GM18951 (cell line): ENCODE measurements around the gene SLC5A2.

Experiments used
- POLR2A ChIP-seq: IDR thresholded peaks from 4 replicates; pipeline ENCODE4 v1.6.1; 2011; ENCODE audit warnings: mild to moderate bottlenecking; ENCODE audit not compliant: insufficient read length, insufficient read depth; ENCODE audit errors: extremely low read depth
- in situ Hi-C: fragments of 300-500 bp; cut with MboI; formaldehyde crosslinking; loops from one replicate; pipeline ENCODE4 v1.12.0; 2022; ENCODE audit warnings: low sequenced_read_pairs, mixed read lengths, inconsistent platforms; ENCODE audit not compliant: unreplicated experiment

Gene SLC5A2

GRCh38 chr16:31483081-31483480, at the start of gene SLC5A2:
Gene SLC5A2 (plus strand): TSS chr16:31483123. CDS start chr16:31483137, 14 bp downstream.
- in situ Hi-C loops: no loop called here
- TF ChIP-seq POLR2A: no peak

DNA sequence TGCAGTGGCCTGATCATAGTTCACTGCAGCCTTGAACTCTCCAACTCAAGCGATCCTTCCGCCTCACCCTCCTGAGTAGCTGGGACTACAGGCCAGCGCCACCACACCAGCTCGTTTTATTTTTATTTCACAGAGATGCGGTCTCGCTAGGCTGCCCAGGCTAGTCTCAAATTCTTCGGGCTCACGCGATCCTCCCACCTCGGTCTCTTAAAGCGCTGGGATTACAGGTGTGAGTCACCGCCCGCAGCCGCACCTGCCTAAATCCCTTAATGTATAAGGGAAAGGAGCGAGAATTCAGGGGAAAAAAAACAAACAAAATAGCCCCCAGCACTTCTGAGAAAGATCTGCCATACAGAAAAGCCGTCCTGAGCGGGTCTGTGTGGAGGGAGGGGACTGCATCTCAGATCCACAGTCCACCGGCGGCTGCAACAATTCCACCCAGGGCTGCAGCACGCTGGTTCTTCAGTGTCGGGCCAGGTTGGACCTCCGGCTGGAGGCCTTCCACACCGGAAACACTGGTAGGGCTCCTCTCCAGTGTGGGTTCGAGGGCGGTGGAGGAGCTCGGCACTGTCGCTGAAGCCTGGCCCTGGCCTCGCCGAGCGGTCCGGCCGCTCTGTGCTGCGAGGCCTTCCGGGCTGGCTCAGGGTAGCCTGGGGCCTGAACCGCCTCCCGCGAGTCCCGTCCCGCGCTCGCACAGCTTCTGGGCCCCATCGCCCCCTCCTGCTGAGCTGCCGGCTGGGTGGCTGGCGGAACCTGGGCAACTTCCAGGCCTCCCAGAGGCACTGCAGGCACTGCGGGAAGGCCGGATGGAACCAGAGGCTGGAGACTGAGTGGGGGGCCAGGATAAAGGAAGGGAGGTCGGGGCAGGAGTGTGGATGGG, 47.3 kb upstream of the SLC5A2 start:
- TF ChIP-seq POLR2A: no peak
- in situ Hi-C loops: loop anchor here (25.0 kb wide), 1 partner anchor 448 kb away; the partner anchor contains the start of gene HSD3B7

DNA sequence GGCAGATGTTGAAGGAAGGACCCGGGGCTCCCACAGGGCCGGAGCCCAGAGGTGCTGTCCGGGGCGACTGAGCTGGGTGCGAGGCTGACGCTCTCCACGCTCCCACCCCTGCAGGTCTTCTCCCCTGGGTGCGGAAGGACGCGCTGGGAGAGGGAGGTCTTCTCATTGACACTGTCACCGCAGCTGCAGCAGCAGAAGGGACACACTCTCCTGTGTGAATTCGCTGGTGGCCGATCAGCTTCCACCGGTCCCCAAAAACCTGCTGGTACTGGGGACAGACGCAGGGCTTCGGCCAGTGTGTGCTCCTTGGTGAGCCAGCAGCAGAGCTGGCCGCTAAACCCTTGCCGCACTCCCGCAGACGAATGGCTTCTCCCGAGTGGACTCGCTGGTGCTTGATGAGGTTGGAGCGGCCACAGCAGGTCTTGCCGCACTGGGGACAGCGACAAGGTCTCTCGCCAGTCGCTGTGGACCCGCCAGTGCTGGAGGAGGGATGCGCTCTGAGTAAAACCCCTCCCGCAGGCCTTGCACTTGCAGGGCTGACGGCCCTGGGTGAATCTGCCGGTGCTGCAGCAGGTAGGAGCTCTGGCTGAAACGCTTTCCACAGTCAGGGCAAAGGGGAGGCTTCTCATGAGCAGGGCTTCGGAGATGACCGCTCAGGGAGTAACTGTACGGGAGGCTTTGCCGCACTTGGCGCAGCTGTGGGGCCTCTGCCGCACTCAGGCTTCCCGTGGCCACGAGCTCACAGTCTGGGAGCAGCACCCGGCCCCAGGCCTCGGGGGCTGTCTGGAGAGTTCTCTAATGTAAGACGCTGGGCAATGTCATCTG, 46.5 kb upstream of the SLC5A2 start:
- in situ Hi-C loops: loop anchor here (25.0 kb wide), 1 partner anchor 449 kb away; the partner anchor contains the start of gene HSD3B7
- TF ChIP-seq POLR2A: no peak

DNA sequence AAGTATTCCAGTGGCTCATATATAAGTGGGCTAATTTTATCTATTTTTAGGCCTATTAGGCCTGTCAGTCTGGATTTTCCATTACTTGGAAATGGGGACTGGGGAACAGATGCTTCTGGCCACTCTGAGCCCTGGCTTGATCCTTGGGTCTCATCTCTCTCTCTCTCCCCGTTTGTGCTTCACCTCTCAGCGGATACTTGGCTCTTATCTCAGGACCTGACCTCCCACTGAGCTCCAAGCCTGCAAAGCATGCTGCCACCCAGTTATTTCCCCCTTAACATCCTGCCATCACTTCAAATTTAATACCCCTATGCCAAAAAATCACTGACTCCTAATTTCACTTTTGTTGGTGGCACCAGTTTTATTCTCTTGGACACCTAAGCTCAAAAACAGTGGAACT, 44.5 kb upstream of the SLC5A2 start:
- in situ Hi-C loops: loop anchor here (25.0 kb wide), 1 partner anchor 451 kb away; the partner anchor contains the start of gene HSD3B7
- no peak for TF ChIP-seq POLR2A

DNA sequence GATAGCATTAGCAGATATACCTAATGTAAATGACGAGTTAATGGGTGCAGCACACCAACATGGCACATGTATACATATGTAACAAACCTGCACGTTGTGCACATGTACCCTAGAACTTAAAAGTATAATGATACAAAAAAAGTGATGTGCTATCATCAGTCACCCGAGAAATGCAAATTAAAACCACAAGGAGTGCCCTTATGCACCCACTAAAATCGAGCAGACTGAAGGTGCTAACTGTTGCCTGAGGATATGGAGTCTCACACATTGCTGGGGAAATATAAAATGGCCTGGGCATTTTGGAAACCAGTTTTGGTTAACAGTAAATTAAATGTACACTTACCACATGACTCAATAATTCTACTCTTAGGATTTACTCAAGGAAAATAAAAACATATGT, 43.9 kb upstream of the SLC5A2 start:
- in situ Hi-C loops: loop anchor here (25.0 kb wide), 1 partner anchor 452 kb away; the partner anchor contains the start of gene HSD3B7

- no peak for TF ChIP-seq POLR2A
- in situ Hi-C loops: loop anchor here (25.0 kb wide), 1 partner anchor 452 kb away; the partner anchor contains the start of gene HSD3B7
Measured at GRCh38 chr16:31439519-31439918, 43.4 kb upstream of the SLC5A2 start.

GRCh38 chr16:31440516-31441184, 42.3 kb upstream of the SLC5A2 start:
- TF ChIP-seq POLR2A: no peak
- in situ Hi-C loops: loop anchor here (25.0 kb wide), 1 partner anchor 453 kb away; the partner anchor contains the start of gene HSD3B7

- in situ Hi-C loops: loop anchor here (25.0 kb wide), 1 partner anchor 455 kb away; the partner anchor contains the start of gene HSD3B7
- TF ChIP-seq POLR2A: no peak
Measured at GRCh38 chr16:31441956-31442355, 41.0 kb upstream of the SLC5A2 start.

- in situ Hi-C loops: loop anchor here (25.0 kb wide), 1 partner anchor 459 kb away; the partner anchor contains the start of gene HSD3B7
Measured at GRCh38 chr16:31445931-31446330, 37.0 kb upstream of the SLC5A2 start.

- no peak for TF ChIP-seq POLR2A
- in situ Hi-C loops: loop anchor here (25.0 kb wide), 1 partner anchor 411 kb away; the partner anchor contains the start of gene ZNF267
Measured at GRCh38 chr16:31451201-31451600, 31.7 kb upstream of the SLC5A2 start.

DNA sequence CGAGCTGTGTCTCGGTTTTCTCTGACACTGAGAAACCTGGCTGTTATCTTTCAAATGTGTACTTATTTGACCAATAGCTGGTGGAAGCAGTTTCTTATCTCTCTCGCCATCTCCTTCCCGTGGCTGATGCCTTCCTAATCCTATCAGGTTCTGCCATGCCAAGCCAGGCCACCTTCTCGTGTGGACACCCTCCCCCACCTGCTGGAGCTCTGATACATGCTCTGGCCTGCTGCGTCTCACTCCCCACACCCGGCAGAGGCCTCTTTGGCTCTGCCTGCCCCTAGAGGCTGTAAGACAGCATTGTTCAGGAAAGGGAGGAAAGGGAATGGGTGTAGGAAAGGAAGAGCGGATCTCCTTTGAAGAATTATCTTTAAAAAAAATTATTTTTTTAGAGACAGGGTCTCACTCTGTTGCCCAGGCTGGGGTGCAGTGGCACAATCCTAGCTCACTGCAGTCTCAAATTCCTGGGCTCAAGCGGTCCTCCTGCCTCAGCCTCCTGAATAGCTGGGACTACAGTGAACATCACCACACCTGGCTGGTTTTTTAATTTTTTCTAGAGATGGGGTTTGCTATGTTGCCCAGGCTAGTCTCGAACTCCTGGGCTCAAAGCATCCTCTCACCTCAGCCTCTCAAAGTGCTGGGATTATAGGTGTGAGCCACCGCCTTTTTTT, 31.1 kb upstream of the SLC5A2 start:
- in situ Hi-C loops: loop anchor here (25.0 kb wide), 1 partner anchor 410 kb away; the partner anchor contains the start of gene ZNF267
- TF ChIP-seq POLR2A: peak; percentile 14

DNA sequence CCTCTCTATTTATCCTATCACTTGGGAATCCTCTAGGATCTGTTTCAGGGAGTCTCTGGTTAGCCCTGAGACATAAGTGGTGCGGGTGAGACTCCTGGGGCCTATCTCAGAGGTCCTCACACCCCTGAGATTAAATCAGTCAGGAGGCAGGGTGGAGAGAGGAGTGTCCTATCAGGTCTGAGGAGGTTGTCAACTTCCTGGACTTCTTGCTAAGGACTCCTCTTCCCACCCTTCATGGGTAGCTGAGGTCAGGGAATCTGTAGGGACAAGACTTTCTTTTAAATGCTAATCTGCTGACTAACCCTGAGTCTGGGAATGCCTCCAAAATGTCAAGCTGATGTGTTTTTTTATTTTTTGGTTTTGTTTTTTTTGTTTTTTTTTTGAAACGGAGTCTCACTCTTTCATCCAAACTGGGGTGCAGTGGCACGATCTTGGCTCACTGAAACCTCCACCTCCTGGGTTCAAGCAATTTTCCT, 30.3 kb upstream of the SLC5A2 start:
- in situ Hi-C loops: loop anchor here (25.0 kb wide), 1 partner anchor 410 kb away; the partner anchor contains the start of gene ZNF267
- no peak for TF ChIP-seq POLR2A
